K562 (cell line): ENCODE data around the gene LINGO3. TPM values are rescaled to one million over a fixed set of nuclear protein-coding genes. Genes with fewer than 3 reads are reported as not detected.

Experiments
- ARID2 ChIP-seq: fragments of 450-650 bp; IDR thresholded peaks from 2 replicates; pipeline ENCODE4 v1.6.1; 2017; ENCODE audit warnings: antibody characterized with exemption, mild to moderate bottlenecking
- BCOR ChIP-seq: fragments of 450-650 bp; IDR thresholded peaks from 2 replicates; pipeline ENCODE4 v1.6.1; 2016
- CBFA2T2 ChIP-seq: fragments of 450-650 bp; conservative IDR thresholded peaks from 2 replicates; pipeline ENCODE4 v1.6.1; 2017; ENCODE audit warnings: mild to moderate bottlenecking
- CHAMP1 ChIP-seq: fragments of 450-650 bp; IDR thresholded peaks from 2 replicates; pipeline ENCODE4 v1.6.1; 2016; ENCODE audit warnings: mild to moderate bottlenecking
- FOXK2 ChIP-seq, 2 experiments: fragments of 450-650 bp; IDR thresholded peaks in 1 of 2; conservative IDR thresholded peaks in 1 of 2; 2 replicates each; pipeline ENCODE4 v1.6.1; 2016; ENCODE audit warnings: low read depth in 2 of 2, mild to moderate bottlenecking in 1 of 2
- KLF16 ChIP-seq: IDR thresholded peaks from 2 replicates; pipeline ENCODE4 v1.6.1; 2016; ENCODE audit warnings: antibody characterized with exemption
- MTA2 ChIP-seq: fragments of 450-650 bp; IDR thresholded peaks from 2 replicates; pipeline ENCODE4 v1.6.1; 2016; ENCODE audit warnings: low read depth
- MTA3 ChIP-seq: fragments of 450-650 bp; formaldehyde crosslinking; IDR thresholded peaks from 2 replicates; pipeline ENCODE4 v1.6.1; 2017; ENCODE audit warnings: mild to moderate bottlenecking, borderline replicate concordance
- MXI1 ChIP-seq: IDR thresholded peaks from 2 replicates; pipeline ENCODE4 v1.6.1; 2011; ENCODE audit warnings: low read depth, mild to moderate bottlenecking, improper control_type of control experiment, low read length
- SMARCC2 ChIP-seq: fragments of 450-650 bp; IDR thresholded peaks from 2 replicates; pipeline ENCODE4 v1.6.1; 2017; ENCODE audit warnings: antibody characterized with exemption, moderate library complexity, mild to moderate bottlenecking, low read depth
- THRB ChIP-seq: fragments of 450-650 bp; formaldehyde crosslinking; conservative IDR thresholded peaks from 2 replicates; pipeline ENCODE4 v1.4.0; 2022; ENCODE audit warnings: mild to moderate bottlenecking, missing genetic modification characterization
- YBX1 ChIP-seq: fragments of 450-650 bp; IDR thresholded peaks from 2 replicates; pipeline ENCODE4 v1.7.1; 2016; ENCODE audit warnings: mild to moderate bottlenecking
- ZKSCAN8 ChIP-seq: fragments of 200-800 bp; sonication (Bioruptor generic); IDR thresholded peaks from 2 replicates; pipeline ENCODE4 v1.6.1; 2016; ENCODE audit warnings: missing genetic modification characterization, missing compliant biosample characterization
- polyA plus RNA-seq, 8 experiments: library from polyadenylated mRNA; depleted of rRNA in 4 of 8; stranded (reverse) in 5 of 8; unstranded in 3 of 8; fragments of >200 nt; fragmentation: Nextera tagmentation in 2 of 8; fragmentation: Illumina TruSeq in 1 of 8; extraction: Ambion mirVana in 2 of 8; extraction: Trizol in 1 of 8; gene quantifications; 2 replicates each; pipeline versions ENCODE4 v1.2.1 to v1.2.3, GENCODE V29; 2011 to 2014; ENCODE audit warnings: inconsistent platforms in 1 of 8, missing spikeins in 1 of 8
- total RNA-seq, 7 experiments: library from RNA; depleted of rRNA in 6 of 7; stranded (reverse); fragments of >200 nt in 6 of 7; fragmentation: Illumina TruSeq in 2 of 7; extraction: Trizol in 2 of 7; gene quantifications; 2 replicates each; pipeline versions ENCODE4 v1.2.1 to v1.2.3, GENCODE V29; 2011 to 2021; ENCODE audit warnings: low replicate concordance in 1 of 7
- TF ChIP-seq, protein P1 (sequence below): sonication (generic); formaldehyde crosslinking; IDR thresholded peaks from 2 replicates; pipeline ENCODE4 v1.5.0; 2020; ENCODE audit warnings: missing genetic modification reagents

LINGO3 gene
- total and polyA plus RNA-seq, 9 of the 15 experiments (the other 6 are each of a cell fraction or from before 2014, with no cell fraction given) = 0.03 to 0.05 (median 0.03) TPM; not detected in 6

DNA sequence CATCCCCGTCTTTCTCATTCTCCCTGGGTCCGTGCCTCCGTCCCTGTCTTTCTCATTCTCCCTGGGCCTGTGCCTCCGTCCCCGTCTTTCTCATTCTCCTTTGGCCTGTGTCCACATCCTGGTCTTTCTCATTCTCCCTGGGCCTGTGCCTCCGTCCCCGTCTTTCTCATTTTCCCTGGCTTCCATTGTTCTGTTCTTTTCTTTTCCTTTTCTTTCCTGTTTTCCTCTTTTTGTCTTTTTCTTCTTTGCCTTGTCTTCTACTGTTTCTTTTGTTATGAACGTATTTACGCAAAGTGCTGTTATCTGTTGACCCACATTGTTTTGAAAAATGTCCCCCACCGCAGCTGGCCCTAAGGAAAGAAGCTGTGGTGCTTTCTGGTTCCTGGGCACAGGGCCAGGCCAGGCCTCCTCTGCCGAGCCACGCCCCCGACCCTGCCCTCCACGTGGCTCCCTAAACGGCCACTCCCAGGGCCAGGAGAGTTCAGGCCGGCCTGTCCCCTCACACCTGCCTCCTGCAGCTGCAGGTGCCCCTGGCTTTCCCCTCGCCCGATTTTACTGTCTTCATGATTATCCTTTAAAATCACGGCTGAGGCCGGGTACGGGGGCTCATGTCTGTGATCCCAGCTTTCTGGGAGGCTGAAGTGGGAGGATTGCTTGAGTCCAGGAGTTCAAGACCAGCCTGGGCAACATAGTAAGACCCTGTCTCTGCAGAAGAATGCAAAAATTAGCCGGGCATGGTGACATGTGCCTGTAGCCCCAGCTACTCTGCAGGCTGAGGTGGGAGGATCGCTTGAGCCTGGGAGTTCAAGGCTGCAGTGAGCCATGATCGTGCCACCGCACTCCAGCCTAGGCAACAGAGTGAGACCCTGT is 38.1 kb upstream of the LINGO3 start (continued):
- peak; percentile 89; the same call in 1 of the 2 replicates for TF ChIP-seq THRB (CRISPR knock-in tag)
- TF ChIP-seq FOXK2 (conservative IDR thresholded peaks at IDR 0.05 in 1 of 2, IDR thresholded peaks at IDR 0.05 in 1 of 2; ENCODE audit: low read depth in 2 of 2) = peak; percentile 84 to 89
- peak; percentile 91 for TF ChIP-seq MXI1
- peak; percentile 75 for TF ChIP-seq CHAMP1
- 0 out of 2 replicates have a peak, but pooled peaks have one; percentile 50 for TF ChIP-seq YBX1
- TF ChIP-seq SMARCC2 = peak; percentile 70; the same call in 1 of the 2 replicates
- TF ChIP-seq BCOR = peak; percentile 39
- TF ChIP-seq ZKSCAN8 (CRISPR knock-in tag) = no peak
- 0 out of 2 replicates have a peak, but pooled peaks have one; percentile 39 for TF ChIP-seq MTA3
- TF ChIP-seq, protein P1, sequence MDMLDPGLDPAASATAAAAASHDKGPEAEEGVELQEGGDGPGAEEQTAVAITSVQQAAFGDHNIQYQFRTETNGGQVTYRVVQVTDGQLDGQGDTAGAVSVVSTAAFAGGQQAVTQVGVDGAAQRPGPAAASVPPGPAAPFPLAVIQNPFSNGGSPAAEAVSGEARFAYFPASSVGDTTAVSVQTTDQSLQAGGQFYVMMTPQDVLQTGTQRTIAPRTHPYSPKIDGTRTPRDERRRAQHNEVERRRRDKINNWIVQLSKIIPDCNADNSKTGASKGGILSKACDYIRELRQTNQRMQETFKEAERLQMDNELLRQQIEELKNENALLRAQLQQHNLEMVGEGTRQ (CRISPR knock-in tag) = peak; percentile 85
- TF ChIP-seq ARID2 = peak; percentile 73; the same call in 1 of the 2 replicates
- peak; percentile 85 for TF ChIP-seq CBFA2T2
- peak; percentile 88 for TF ChIP-seq MTA2
- 0 out of 2 replicates have a peak, but pooled peaks have one; percentile 46 for TF ChIP-seq KLF16
